HepG2 (cell line): Measurements from ENCODE around the gene ARHGAP9. TPM values are rescaled to one million over a fixed set of nuclear protein-coding genes. Genes with fewer than 3 reads are reported as not detected.
A peak's percentile ranks its signal among the peaks of the same experiment; 100 is the strongest.

ENCODE experiments used
- AKAP8 ChIP-seq: sonication (generic); formaldehyde crosslinking; IDR thresholded peaks from 2 replicates; pipeline ENCODE4 v1.5.1; 2020; ENCODE audit warnings: mild to moderate bottlenecking, missing genetic modification reagents
- FOSL1 ChIP-seq: sonication (generic); formaldehyde crosslinking; IDR thresholded peaks from 2 replicates; pipeline ENCODE4 v1.9.0; 2021; ENCODE audit warnings: missing genetic modification reagents, borderline replicate concordance
- HNRNPH1 ChIP-seq: fragments of 200-400 bp; formaldehyde crosslinking; optimal IDR thresholded peaks from 2 replicates; pipeline ENCODE3; 2017; ENCODE audit warnings: mild to moderate bottlenecking, low read depth, low read length
- HNRNPK ChIP-seq: fragments of 200-400 bp; formaldehyde crosslinking; IDR thresholded peaks from 2 replicates; pipeline ENCODE4 v1.6.1; 2018; ENCODE audit warnings: low read length, low read depth, moderate library complexity, mild to moderate bottlenecking; ENCODE audit not compliant: poor library complexity, severe bottlenecking
- KLF6 ChIP-seq: IDR thresholded peaks from 2 replicates; pipeline ENCODE4 v1.8.0; 2016; ENCODE audit warnings: missing biosample characterization, missing genetic modification reagents
- MLLT10 ChIP-seq: sonication (generic); formaldehyde crosslinking; IDR thresholded peaks from 2 replicates; pipeline ENCODE4 v1.4.0; 2020; ENCODE audit warnings: missing genetic modification reagents
- NCOA2 ChIP-seq: sonication (generic); formaldehyde crosslinking; IDR thresholded peaks from 2 replicates; pipeline ENCODE4 v1.8.0; 2022; ENCODE audit warnings: inconsistent platforms
- POLR2AphosphoS2 ChIP-seq: IDR thresholded peaks from 2 replicates; pipeline ENCODE4 v1.6.1; 2011; ENCODE audit warnings: low read depth, low read length, improper control_type of control experiment
- POLR2AphosphoS5 ChIP-seq: IDR thresholded peaks from 2 replicates; pipeline ENCODE4 v1.6.1; 2012; ENCODE audit warnings: low read depth, low read length
- RCOR2 ChIP-seq: IDR thresholded peaks from 2 replicates; pipeline ENCODE4 v1.6.1; 2016; ENCODE audit warnings: missing biosample characterization, missing genetic modification reagents
- ZBTB20 ChIP-seq: sonication (generic); formaldehyde crosslinking; IDR thresholded peaks from 2 replicates; pipeline ENCODE4 v1.8.1; 2023; ENCODE audit warnings: missing genetic modification reagents, low read depth, mild to moderate bottlenecking, borderline replicate concordance
- ZNF343 ChIP-seq: sonication (generic); formaldehyde crosslinking; IDR thresholded peaks from 2 replicates; pipeline ENCODE4 v1.4.0; 2020; ENCODE audit warnings: mild to moderate bottlenecking, missing genetic modification reagents
- ZNF44 ChIP-seq: sonication (generic); formaldehyde crosslinking; IDR thresholded peaks from 2 replicates; pipeline ENCODE4 v1.5.1; 2020; ENCODE audit warnings: mild to moderate bottlenecking, missing genetic modification reagents
- ZNF468 ChIP-seq: sonication (generic); formaldehyde crosslinking; IDR thresholded peaks from 2 replicates; pipeline ENCODE4 v1.8.0; 2022; ENCODE audit warnings: mild to moderate bottlenecking, moderate library complexity, missing genetic modification reagents
- ZNF616 ChIP-seq: sonication (generic); formaldehyde crosslinking; IDR thresholded peaks from 2 replicates; pipeline ENCODE4 v1.5.0; 2020; ENCODE audit warnings: low read depth, mild to moderate bottlenecking, missing genetic modification reagents
- ZNF772 ChIP-seq: sonication (generic); formaldehyde crosslinking; IDR thresholded peaks from 2 replicates; pipeline ENCODE4 v1.5.0; 2020; ENCODE audit warnings: mild to moderate bottlenecking, missing genetic modification reagents
- polyA plus RNA-seq, 8 experiments: library from polyadenylated mRNA; depleted of rRNA in 3 of 8; stranded (reverse) in 7 of 8; unstranded in 1 of 8; fragments of >200 nt; fragmentation: Illumina TruSeq in 4 of 8; extraction: Trizol in 4 of 8; gene quantifications; 2 replicates each; pipeline versions ENCODE4 v1.2.1 to v1.2.3, GENCODE V29; 2011 to 2016; ENCODE audit warnings: low read depth in 4 of 8, missing spikeins in 1 of 8, mixed read lengths in 1 of 8; ENCODE audit not compliant: insufficient read depth in 1 of 8
- total RNA-seq, 5 experiments: library from RNA; depleted of rRNA; stranded (reverse); fragments of >200 nt; fragmentation: Illumina TruSeq; extraction: Trizol; gene quantifications; 2 replicates each; pipeline ENCODE4 v1.2.3, GENCODE V29; 2016; ENCODE audit warnings: low read depth in 1 of 5
- TF ChIP-seq, protein P1 (sequence below), 2 experiments: sonication (generic) in 1 of 2; formaldehyde crosslinking in 1 of 2; IDR thresholded peaks; 2 replicates each; pipeline versions ENCODE4 v1.4.0 to v1.6.1; 2016 to 2020; ENCODE audit warnings: borderline replicate concordance in 1 of 2, low read depth in 1 of 2, mild to moderate bottlenecking in 1 of 2, missing genetic modification reagents in 1 of 2
- TF ChIP-seq, protein P2 (sequence below), 2 experiments: IDR thresholded peaks; 2 replicates each; pipeline ENCODE4 v1.6.1; 2011 to 2012; ENCODE audit warnings: low read length in 2 of 2, borderline replicate concordance in 1 of 2, low read depth in 1 of 2, mild to moderate bottlenecking in 1 of 2, moderate library complexity in 1 of 2

ARHGAP9 gene
- total and polyA plus RNA-seq, 2 of the 13 experiments (the other 11 are each of a cell fraction or from before 2014, with no cell fraction given), result 0.18 to 1.2 TPM

DNA sequence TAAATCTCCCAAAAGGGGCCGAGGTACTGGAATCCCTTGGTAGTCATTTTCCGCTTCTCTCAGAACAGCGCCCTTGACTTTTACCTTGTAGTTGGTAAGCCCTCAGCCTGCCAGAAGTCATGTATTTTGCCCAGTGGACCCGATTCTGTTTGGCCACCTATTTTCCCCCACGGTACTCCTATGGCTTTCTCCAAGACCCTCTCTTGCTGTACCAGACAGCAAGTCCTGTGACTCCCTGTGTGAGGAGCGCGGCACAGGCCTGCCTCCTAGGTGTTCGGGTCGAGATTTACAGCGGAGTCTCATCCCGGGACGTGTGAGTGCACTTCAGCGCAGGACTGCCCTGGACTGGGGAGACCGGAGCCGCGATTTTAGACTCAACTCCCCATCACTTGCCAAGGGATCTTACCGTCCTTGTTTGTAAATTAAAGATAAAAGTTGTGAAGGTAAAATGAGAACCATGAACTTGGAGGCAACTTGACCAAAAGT, 41.9 kb upstream of the ARHGAP9 start (continued):
- TF ChIP-seq, protein P1, sequence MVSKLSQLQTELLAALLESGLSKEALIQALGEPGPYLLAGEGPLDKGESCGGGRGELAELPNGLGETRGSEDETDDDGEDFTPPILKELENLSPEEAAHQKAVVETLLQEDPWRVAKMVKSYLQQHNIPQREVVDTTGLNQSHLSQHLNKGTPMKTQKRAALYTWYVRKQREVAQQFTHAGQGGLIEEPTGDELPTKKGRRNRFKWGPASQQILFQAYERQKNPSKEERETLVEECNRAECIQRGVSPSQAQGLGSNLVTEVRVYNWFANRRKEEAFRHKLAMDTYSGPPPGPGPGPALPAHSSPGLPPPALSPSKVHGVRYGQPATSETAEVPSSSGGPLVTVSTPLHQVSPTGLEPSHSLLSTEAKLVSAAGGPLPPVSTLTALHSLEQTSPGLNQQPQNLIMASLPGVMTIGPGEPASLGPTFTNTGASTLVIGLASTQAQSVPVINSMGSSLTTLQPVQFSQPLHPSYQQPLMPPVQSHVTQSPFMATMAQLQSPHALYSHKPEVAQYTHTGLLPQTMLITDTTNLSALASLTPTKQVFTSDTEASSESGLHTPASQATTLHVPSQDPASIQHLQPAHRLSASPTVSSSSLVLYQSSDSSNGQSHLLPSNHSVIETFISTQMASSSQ (IDR thresholded peaks at IDR 0.05; ENCODE audit: low read depth), result no peak
- TF ChIP-seq, protein P1 (CRISPR knock-in tag; IDR thresholded peaks at IDR 0.05; ENCODE audit: borderline replicate concordance), result no peak
- TF ChIP-seq ZNF343 (CRISPR knock-in tag) (peak; percentile 82), NCOA2 (no peak), ZNF468 (no peak), MLLT10 (CRISPR knock-in tag) (no peak), HNRNPK (no peak), ZNF772 (CRISPR knock-in tag) (0 out of 2 replicates have a peak, but pooled peaks have one; percentile 10), FOSL1 (CRISPR knock-in tag) (no peak), RCOR2 (CRISPR knock-in tag) (no peak), POLR2AphosphoS2 (0 out of 2 replicates have a peak, but pooled peaks have one; percentile 28), ZNF616 (CRISPR knock-in tag) (no peak), AKAP8 (CRISPR knock-in tag) (no peak), ZNF44 (CRISPR knock-in tag) (no peak), POLR2AphosphoS5 (peak; percentile 2; the same call in 1 of the 2 replicates), KLF6 (CRISPR knock-in tag) (no peak), HNRNPH1 (no peak), ZBTB20 (no peak)
- TF ChIP-seq, protein P2, sequence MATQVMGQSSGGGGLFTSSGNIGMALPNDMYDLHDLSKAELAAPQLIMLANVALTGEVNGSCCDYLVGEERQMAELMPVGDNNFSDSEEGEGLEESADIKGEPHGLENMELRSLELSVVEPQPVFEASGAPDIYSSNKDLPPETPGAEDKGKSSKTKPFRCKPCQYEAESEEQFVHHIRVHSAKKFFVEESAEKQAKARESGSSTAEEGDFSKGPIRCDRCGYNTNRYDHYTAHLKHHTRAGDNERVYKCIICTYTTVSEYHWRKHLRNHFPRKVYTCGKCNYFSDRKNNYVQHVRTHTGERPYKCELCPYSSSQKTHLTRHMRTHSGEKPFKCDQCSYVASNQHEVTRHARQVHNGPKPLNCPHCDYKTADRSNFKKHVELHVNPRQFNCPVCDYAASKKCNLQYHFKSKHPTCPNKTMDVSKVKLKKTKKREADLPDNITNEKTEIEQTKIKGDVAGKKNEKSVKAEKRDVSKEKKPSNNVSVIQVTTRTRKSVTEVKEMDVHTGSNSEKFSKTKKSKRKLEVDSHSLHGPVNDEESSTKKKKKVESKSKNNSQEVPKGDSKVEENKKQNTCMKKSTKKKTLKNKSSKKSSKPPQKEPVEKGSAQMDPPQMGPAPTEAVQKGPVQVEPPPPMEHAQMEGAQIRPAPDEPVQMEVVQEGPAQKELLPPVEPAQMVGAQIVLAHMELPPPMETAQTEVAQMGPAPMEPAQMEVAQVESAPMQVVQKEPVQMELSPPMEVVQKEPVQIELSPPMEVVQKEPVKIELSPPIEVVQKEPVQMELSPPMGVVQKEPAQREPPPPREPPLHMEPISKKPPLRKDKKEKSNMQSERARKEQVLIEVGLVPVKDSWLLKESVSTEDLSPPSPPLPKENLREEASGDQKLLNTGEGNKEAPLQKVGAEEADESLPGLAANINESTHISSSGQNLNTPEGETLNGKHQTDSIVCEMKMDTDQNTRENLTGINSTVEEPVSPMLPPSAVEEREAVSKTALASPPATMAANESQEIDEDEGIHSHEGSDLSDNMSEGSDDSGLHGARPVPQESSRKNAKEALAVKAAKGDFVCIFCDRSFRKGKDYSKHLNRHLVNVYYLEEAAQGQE (IDR thresholded peaks at IDR 0.05; ENCODE audit: borderline replicate concordance in 1 of 2, low read depth in 1 of 2, low read length in 2 of 2), result no peak
